ENCODE data around the gene CGB5.

Gene CGB5

DNA sequence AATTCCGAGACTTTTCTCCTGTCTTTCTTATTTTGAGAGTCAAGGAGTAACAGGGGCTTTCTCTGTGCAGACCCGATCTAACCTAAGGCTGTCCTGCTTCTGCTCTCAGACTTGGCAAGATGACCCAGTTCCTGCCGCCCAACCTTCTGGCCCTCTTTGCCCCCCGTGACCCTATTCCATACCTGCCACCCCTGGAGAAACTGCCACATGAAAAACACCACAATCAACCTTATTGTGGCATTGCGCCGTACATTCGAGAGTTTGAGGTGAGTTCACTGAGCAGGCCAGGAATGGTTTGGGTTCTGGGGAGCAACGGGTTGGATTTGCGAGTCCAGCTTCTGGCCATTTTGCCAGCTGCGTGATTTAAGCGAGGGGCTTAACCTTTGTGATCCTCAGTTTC lies 42.6 kb downstream of the CGB5 start:
- DNase-seq (ENCODE audit: low spot score), result no peak

DNA sequence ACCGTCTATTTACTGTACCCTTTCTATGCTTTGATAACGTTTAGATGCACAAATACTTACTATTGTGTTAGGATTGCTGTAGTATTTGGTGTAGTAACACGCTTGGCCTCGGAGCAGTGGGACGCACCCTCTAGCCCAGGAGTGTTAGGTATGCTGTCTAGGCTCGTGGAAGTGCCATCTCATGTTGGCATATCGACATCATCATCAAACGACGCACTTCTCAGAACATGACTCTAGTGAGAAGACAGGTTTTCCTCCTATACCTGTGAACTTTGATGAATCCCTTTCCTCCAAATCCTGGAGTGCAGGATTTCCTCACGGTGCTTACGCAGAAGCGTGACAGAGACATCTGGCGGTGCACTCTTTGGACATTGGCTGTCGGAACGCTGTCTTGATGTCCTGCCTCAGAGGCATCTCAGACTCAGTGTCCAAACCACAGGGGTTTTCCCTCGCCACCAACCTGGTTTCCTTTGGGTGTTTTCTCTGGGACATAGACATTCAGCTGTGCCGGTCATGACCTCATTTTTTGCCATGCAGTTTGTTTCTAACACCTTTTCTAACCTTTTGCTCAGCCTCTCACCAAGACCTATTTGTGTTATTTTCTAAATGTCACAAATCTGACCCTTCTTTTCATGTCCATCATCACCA lies 47.9 kb downstream of the CGB5 start:
- no peak for DNase-seq (ENCODE audit: low spot score)

DNA sequence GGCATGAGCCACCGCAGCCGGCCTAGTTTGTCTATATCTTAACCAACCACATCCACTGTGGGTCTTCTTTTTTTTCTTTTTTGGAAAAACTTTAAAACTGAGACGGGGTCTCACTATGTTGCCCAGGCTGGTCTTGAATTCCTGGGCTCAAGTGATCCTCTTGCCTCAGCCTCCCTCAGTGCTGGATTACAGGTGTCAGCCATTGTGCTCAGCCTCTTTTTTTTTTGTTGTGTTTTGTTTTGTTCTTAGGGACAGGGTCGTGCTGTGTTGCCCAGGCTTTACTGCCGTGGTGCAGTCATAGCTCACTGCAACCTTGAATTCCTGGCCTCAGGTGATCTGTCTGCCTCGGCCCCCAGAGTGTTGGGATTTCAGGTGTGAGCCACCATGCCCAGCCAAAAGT lies 49.0 kb downstream of the CGB5 start:
- DNase-seq (ENCODE audit: low spot score), result no peak

All from LoVo (cell line).